Measurements from ENCODE around the gene PARD3. TPM values are rescaled to one million over a fixed set of nuclear protein-coding genes. Genes with fewer than 3 reads are reported as not detected.
"Not testable (repeated sequence)": the region's sequence is repeated elsewhere in the genome, so short reads cannot be mapped to it uniquely, and the experiment has no call there.

PARD3 gene
- total RNA-seq, 2 donors from 2014 or later, result 23.1 to 29.7 TPM

DNA sequence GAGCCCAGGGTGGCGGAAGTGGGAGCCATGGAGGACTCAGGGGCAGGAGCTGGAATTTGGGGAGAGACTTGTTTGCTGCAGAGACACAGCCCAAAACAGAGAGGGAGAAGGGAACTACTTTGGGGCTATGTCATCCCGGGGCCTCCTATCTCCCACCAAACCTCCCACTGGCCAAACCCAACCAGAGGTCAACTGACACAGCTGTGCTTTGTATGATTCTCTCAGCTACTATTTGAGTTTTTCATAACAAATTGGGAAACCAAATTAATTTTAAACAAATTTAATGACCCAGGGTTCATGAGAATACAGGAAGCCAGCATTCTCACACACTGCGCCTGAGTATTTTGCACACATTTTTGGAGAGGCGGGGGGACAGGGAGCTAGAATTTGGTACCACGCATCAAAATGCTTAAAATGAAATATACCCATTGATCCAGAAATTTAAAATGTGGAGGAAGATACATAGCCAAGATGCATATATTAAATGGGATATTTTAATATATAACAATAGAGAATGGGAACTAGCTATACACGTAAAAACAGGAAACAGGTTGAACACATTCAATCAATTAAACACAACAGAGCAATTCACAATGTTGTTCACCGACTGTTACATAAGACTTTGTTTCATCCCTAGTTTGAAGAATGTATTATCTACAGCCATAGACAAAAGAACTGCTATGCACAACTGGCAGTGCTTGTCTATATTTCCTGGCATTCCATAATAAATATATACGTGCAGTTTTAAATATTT is 105.3 kb downstream of the PARD3 start:
- ATAC-seq (peak in 1 of 2 donors; percentile 17), DNase-seq (no peak)
- intact Hi-C loops (cut with DNase I), result no loop called here

DNA sequence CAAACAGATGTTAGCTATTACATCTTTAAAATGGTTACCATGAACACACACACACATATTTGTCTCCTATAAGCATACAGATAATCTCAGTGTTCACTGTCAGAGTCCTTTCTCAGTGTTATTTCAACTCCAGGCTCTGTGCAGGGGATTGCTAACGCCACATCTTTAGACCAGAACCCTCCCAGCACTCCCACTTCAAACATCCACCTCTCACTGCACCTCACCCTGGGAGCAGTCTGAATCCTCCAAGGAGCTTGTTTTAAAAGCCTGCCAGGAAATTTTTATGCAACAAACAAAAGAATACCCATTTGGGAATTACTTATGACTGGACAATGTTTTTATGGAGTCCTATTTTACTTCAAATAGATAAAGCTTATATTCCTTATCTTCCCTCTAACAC is 107.4 kb downstream of the PARD3 start:
- ATAC-seq (peak in 1 of 2 donors; percentile 21), DNase-seq (no peak)
- intact Hi-C loops (cut with DNase I), result no loop called here

DNA sequence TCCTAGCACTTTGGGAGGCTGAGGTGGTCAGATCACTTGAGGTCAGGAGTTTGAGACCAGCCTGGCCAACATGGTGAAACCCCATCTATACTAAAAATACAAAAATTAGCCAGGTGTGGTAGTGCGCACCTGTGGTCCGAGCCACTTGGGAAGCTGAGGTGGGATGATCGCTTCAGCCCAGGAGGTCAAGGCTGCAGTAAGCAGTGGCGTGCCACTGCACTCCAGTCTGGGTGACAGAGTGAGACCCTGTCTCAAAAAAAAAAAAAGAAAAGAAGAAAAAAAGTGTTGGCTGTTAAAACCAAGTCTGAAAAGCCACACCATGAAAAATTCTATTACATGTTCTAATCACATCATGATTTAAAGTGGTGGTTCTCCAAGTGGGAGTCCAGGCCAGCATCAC is 108.1 kb downstream of the PARD3 start:
- ATAC-seq; intact Hi-C loops (cut with DNase I); DNase-seq: not testable (repeated sequence)

DNA sequence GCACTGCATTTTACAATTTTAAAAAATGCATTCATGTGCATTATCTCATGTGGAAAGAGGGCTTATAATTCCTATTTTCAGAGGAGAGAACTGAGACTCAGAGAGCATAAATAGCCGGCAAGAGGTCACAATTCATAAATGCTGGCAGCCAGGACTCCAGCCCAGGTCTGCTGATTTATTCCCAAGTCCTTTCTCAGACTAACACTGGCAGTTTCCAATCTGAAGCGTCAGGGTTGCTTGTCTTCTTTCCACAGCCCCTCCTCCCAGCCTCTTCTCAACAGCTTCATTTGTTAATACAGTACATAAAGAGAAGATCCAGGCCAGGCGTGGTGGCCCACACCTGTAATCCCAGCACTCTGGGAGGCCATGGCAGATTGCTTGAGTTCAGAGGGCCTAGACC is 108.9 kb downstream of the PARD3 start:
- intact Hi-C loops (cut with DNase I), result no loop called here
- ATAC-seq, result no peak
- DNase-seq, result no peak

DNA sequence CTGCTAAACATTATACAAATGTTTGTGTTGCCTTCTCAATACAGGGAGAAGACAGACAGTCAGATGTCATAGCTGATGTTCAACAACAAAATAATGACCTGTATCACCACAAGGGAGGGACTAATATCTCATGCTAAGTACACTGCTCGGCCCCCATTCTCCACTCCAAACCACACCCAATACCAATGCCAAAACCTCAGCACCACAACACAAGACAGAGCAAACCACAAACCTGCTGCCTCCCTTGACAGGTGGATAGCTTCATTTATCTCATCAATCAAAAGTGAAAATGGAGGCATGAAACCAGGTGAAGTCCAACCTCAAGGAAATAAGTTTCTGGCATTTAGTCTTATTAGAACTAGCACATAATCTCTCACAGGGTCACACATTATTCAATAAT is 109.5 kb downstream of the PARD3 start:
- intact Hi-C loops (cut with DNase I), result no loop called here
- DNase-seq (no peak), ATAC-seq (no peak)

DNA sequence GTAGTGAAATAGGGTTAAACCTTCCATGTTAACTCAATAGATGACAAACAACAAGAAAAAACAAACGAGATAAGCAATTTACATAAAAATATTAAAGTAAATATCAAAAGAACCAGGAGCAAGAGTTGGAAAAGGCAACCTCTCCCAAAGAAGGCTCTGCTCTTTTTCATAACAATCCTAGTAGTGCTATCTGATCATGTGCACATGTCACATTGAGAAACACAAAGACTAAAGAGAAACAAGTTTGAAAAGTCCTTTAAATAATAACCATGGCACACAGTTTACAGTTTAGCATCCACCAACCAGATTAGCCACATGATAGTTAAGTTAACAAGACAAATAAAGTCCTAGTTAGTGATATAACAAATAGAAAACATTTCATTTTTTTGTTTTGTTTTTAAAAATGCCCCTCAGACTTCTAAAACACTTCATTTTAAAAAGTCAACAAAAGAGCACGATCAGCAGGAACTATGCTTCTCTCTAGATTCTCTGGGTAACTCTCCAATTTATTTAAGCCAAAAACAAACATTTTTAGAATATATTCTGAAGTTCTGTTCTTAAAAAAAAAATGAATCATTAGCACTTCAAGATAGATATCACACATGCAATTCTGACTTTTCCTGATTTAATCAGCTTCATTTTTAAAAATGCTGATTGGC is 110.4 kb downstream of the PARD3 start:
- ATAC-seq (no peak), DNase-seq (no peak)
- intact Hi-C loops (cut with DNase I), result no loop called here

DNA sequence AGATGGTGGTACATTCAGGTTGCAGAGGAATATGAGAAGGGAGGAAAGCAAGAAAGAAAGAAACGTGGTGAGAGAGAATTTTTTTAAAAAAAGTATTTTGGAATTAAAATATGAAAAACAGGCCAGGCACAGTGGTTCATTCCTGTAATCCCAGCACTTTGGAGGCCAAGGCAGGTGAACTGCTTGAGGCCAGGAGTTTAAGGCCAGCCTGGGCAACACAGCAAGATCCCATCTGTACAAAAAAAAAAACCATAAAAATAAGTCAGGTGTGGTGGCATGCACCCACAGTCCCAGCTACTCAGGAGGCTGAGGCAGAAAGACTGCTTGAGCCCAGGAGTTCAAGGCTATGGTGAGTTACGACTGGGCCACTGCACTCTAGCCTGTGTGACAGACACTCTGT is 112.1 kb downstream of the PARD3 start:
- ATAC-seq (no peak), DNase-seq (no peak)
- intact Hi-C loops (cut with DNase I), result no loop called here

DNA sequence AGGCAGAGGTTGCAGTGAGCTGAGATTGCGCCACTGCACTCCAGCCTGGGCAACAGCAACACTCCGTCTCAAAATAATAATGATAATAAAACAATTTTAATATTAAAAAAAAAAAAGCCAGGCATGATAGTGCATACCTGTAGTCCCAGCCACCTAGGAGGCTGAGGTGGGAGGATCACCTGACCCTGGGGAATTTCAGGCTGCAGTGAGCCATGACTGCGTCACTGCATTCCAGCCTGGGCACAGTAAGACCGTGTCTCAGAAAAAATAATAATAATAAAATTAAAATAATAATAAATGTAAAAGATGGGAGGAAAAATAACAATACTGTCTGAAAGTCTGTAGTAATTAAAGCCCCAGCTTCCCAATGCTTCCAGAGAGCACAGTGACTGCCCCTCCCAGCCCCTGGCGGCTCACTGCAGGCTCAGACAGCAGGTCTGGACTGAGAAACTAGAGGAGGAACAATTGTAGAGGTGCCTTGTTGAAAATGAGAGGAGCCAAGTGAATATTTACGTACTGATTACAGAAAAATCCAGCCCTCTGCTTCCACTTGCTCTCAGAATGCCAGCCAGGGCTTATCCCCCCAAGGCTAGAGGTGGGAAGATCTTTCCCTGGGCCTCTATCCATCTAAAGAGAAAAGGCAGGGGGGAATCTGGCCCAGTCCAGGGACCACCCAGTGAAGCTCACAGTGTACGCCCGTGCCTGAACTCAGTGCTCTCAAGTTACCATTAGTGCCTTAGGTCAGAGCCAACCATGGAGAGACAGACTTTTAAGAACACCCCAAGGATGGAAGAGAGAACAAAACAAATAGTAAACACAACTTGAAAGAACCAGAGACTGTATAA is 112.8 kb downstream of the PARD3 start:
- DNase-seq (no peak), ATAC-seq (no peak)
- intact Hi-C loops (cut with DNase I), result no loop called here

DNA sequence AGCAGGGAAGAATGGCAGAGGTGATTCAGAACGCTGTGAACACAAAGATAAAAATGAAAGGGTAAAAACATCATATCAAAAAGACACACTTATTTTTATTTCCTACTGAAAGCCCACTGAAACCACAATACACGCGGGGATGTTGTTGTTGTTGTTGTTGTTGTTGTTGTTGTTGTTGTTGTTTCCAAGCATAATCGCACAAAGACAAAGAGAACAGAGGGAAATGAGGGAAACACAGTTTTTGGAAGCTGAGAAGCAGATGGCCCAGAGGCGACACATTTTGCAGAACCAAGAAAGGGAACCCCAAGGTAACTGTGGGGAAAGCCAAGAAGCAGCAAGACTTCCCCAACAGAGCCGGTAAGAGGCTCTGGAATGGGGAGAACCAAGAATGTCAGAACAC is 113.9 kb downstream of the PARD3 start:
- intact Hi-C loops (cut with DNase I), result no loop called here

DNA sequence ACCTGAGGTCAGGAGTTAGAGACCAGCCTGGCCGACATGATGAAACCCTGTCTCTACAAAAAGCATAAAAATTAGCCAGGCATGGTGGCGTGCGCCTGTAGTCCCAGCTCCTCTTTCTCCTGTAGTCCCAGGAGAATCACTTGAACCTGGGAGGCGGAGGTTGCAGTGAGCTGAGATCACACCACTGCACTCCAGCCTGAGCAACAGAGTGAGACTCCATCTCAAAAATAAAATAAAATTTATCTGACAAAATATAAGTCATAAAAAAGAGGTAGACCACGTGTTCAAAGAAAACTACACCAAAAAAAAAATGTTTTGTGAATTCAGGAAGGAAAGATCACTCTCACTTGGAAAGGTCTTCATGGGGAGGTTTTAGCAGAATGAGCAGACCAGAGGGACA is 114.3 kb downstream of the PARD3 start:
- DNase-seq; intact Hi-C loops (cut with DNase I); ATAC-seq: not testable (repeated sequence)

More for the DNA sequence above, 113.9 kb downstream of the PARD3 start:
- DNase-seq, result no peak
- ATAC-seq, result no peak

DNA sequence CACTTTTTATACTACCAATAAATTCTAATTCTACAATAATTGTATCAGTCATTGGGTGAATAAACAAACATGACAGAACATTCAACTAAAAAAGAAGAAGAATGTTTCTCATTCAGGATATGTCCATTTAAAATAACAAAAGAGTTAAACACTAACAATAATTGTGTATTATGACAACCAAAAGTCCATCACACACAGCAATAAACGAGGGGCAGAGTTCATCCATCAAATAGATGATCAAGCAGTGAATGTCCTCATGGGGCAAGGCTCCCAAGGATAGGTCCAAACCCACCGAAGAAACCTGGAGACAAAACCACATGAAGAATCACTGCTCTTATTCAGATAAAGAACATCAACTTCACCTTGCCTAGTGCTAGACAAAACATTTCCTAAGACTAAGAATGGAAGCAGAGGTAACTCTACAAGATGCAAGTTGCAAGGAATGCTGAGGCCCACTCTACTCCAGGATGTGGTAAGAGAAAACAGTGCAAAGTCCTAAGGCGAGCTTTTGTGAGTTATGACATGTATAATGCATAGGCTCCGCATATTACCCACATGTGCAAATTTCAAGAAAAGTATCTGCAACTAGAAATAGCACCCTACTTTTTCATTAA is 115.1 kb downstream of the PARD3 start:
- ATAC-seq (no peak), DNase-seq (no peak)
- intact Hi-C loops (cut with DNase I), result no loop called here

DNA sequence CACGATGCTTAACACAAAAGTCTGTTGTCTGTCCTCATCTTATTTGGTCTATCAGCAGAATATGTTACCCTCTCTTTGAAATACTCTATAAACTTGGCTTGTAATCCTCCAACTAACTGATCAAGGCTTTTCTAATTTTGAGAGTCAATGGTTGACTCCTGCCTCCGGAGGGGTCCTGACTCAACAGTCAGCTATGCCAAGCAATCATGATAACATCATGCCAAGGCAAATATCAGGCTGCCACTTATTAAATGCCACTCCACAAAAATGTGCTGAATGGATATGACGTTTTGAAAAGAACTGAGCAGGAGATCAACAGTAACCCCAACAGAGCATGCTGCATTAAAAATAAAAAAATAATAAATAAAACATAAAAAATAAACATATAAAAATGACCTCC is 116.1 kb downstream of the PARD3 start:
- peak; percentile 35 to 52 for ATAC-seq
- intact Hi-C loops (cut with DNase I), result no loop called here
- no peak for DNase-seq

DNA sequence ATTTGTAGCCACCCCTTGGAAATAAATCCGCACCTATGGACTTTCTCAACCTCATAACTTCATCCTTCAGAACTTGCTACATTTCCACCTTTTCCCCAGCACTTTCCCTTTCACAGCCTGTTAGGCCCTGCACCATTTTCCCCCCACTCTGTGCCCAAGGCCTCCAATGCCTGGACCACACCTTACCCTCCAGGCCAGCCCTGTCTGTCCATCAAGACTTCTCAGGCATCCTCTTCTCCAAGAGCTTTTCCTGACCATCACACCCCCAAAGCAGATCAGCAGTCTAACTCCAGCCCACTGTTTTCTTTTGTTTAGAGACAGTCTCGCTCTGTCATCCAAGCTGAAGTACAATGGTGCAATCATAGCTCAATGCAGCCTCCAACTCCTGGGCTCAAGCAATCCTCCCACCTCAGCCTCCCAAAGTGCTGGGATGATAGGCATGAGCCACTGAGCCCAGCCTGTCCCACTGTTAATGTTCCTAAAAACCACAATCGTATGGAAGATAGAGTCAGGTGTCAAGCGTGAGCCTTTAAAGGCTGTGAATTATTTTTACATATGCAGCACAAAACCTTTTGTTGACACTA is 116.8 kb downstream of the PARD3 start:
- DNase-seq (no peak), ATAC-seq (no peak)
- intact Hi-C loops (cut with DNase I), result no loop called here

DNA sequence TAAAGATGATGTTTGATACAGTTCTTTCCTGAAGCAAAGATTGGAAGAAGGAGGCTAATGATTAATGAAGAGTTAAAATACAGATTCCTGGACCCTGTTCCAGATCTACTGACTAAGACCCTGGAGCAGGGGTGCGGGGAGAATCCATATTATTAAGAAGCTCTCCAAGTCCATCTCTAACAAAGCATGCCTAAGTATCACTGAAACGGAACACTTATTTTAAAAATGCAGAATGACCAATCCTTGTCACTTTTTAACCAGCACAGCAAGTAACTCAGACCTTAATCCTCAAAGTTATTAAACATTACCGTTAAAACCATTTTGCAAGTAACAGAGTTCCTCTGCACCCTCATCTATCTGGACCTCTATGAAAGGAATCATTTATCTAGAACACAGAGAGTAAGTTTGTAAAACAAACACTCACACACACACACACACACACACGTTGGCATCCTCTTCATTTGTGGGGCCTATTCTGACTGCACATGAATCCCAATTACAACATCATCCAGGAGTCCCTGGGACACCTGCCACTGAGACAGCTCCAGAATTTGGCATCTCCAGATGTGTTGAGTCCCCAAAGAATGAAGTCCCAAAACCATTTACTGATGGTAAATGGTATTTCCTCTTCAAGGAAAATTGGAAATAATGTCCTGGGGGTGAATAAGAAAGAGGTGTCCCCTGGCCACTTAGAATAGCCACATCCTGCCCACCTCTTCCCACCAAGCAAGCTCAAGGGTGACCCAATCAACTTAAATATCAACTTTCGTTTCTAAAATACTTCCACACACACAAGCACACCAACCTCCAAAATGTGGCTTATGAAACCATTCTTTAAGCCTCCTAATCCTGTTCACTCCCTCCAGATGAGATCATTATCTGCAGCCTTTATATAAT is 117.5 kb downstream of the PARD3 start:
- ATAC-seq (no peak), DNase-seq (no peak)
- intact Hi-C loops (cut with DNase I), result no loop called here

DNA sequence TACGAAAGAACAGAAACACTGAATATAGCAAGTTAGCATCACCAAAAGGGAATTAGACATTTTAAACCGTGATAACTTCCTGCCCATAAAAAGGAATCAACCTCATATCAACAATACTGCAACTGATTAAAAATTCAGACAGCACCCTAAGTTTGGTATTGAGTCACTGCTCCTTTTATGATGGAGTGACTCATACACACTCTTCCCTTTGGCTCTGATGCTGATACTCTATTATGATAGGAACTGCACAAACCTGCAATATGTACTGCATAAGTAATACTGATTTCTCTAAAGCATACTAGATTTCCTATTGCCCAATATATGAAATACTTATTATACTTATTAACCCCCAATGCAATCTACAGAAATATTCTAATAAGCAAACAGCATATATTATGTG is 118.7 kb downstream of the PARD3 start:
- DNase-seq, result no peak
- intact Hi-C loops (cut with DNase I), result no loop called here
- peak in 1 of 2 donors; percentile 82 for ATAC-seq

DNA sequence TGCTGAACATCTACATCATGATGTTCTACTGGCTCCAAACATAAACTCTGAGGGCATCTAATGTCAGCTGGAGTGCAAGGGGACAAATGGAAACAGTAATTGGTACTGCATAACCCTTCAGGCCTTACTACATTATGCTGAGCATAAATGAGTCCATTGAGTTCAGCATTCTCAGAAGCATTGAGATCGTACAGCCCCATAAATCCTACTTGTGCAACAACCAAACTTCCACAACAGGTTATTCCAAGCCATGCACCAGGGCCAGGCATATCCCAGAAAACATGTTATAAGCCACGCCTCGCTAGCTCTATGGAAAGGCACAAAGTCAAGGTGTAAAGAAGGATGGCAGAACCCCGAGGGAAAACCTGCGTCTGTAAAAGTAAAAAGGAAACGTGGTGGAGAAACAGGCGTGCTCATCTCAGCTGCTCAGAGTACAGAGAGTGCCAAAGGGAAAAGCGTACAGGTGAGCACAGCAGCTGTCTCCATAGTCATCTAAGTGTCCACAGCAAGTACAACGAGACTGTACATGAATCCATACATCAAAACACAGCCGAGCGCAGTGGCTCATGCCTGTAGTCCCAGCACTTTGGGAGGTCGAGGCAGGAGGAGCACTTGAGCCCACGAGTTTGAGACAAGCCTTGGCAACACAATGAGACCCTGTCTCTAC is 124.6 kb downstream of the PARD3 start:
- intact Hi-C loops (cut with DNase I), result no loop called here
- DNase-seq (no peak), ATAC-seq (no peak)

DNA sequence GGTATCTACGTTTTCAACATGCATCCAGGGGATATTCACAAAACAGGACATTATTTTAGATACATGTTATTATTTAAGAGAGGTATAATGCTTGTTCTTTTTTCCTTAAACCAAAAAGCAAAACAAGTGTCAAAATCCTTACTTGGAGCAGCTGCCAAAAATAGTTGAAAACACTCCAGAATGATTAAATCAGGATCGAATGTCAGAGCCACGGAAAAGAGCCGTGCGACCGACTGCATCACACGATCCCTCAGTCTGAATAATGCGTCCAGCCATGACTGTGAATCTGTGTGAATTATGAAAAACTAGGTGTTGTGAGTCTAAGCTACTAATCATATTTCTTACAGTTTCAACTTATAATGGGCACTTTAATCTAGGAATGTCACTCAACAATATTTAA is 126.0 kb downstream of the PARD3 start:
- ATAC-seq, result peak in 1 of 2 donors; percentile 64
- DNase-seq, result no peak
- intact Hi-C loops (cut with DNase I), result no loop called here
